Prostate gland (tissue), 2 donors: Measurements from ENCODE around the gene SARM1.

ENCODE experiments used
- CTCF ChIP-seq, 4 experiments: fragments of 200-600 bp in 2 of 4; fragments of 450-650 bp in 2 of 4; sonication (generic) in 2 of 4; IDR thresholded peaks; 1 replicate in 3 of 4; 2 replicates in 1 of 4; pipeline ENCODE4 v1.5.1; 2016 to 2019; ENCODE audit warnings: antibody characterized with exemption in 4 of 4, mild to moderate bottlenecking in 2 of 4, moderate library complexity in 2 of 4
- POLR2A ChIP-seq: fragments of 450-650 bp; IDR thresholded peaks from one replicate; pipeline ENCODE4 v1.6.1; 2016; ENCODE audit warnings: antibody characterized with exemption, mild to moderate bottlenecking

- TF ChIP-seq POLR2A (no peak), CTCF (IDR thresholded peaks at IDR 0.05) (no peak)
Observed at GRCh38 chr17:28333083-28333746, 38.3 kb upstream of the SARM1 start.
